GM19372 (cell line): ENCODE measurements around the gene ABCB6.

ENCODE experiments used
- ATAC-seq: cut with Tn5 transposase; IDR thresholded peaks from one replicate; pipeline ENCODE4 v1.9.1; 2021; ENCODE audit warnings: mild to moderate bottlenecking, low read depth, moderate library complexity; ENCODE audit not compliant: unreplicated experiment

The ABCB6 gene

GRCh38 chr2:219174146-219174545, 44.6 kb downstream of the ABCB6 start:
- no peak for ATAC-seq

GRCh38 chr2:219173176-219173575, 45.6 kb downstream of the ABCB6 start:
- ATAC-seq, result no peak

- ATAC-seq, result no peak
These were observed 46.3 kb downstream of the ABCB6 start for GRCh38 chr2:219172231-219173154.

- ATAC-seq, result no peak
These were observed 47.5 kb downstream of the ABCB6 start for GRCh38 chr2:219171231-219171651.

GRCh38 chr2:219169930-219170654, 48.7 kb downstream of the ABCB6 start, which contains the start of gene SLC23A3:
Gene SLC23A3, minus strand, starts transcription at chr2:219170029. Its CDS starts 45 bp downstream, at chr2:219169984.
- ATAC-seq, result no peak

- no peak for ATAC-seq
These were observed 49.8 kb downstream of the ABCB6 start for GRCh38 chr2:219168932-219169331.

- no peak for ATAC-seq
These were observed 50.2 kb downstream of the ABCB6 start for GRCh38 chr2:219168526-219168925.

GRCh38 chr2:219167997-219168396, 50.8 kb downstream of the ABCB6 start:
- ATAC-seq, result no peak

- no peak for ATAC-seq
These were observed 53.5 kb downstream of the ABCB6 start for GRCh38 chr2:219165058-219165911.

- ATAC-seq, result no peak
These were observed 55.6 kb downstream of the ABCB6 start for GRCh38 chr2:219163156-219163555.

GRCh38 chr2:219161097-219161496, 57.7 kb downstream of the ABCB6 start:
- ATAC-seq, result no peak

- ATAC-seq, result peak; percentile 84
These were observed 58.4 kb downstream of the ABCB6 start, which contains the start of gene NHEJ1 for GRCh38 chr2:219160186-219161017. Gene NHEJ1, minus strand, starts transcription at chr2:219160815. Its CDS starts 2,453 bp downstream, at chr2:219158362.
